GM23248 (cell line): ENCODE data around the gene MTA2.

Experiments used
- EZH2 ChIP-seq: fragments of 200-600 bp; sonication (generic); IDR thresholded peaks from 2 replicates; pipeline ENCODE4 v1.6.1; 2018; ENCODE audit warnings: antibody characterized with exemption, mild to moderate bottlenecking; ENCODE audit not compliant: insufficient read depth, poor library complexity, severe bottlenecking
- EZH2phosphoT487 ChIP-seq: fragments of 200-600 bp; sonication (generic); IDR thresholded peaks from 2 replicates; pipeline ENCODE4 v1.6.1; 2018; ENCODE audit warnings: antibody characterized with exemption, moderate library complexity, mild to moderate bottlenecking, low read depth; ENCODE audit not compliant: insufficient read depth

- no peak for TF ChIP-seq EZH2
- TF ChIP-seq EZH2phosphoT487, result no peak
These were observed 2.9 kb upstream of the MTA2 start for GRCh38 chr11:62604460-62605120.
